Naive B cell (primary cell): ENCODE measurements around the gene RIMS4. TPM values are rescaled to one million over a fixed set of nuclear protein-coding genes. Genes with fewer than 3 reads are reported as not detected.

ENCODE experiments used
- ATAC-seq, 2 donors: fragments of 150-1000 bp; cut with Tn5 transposase; 2 replicates each; pipeline ENCODE4 v1.10.0; 2021; ENCODE audit warnings: low read depth in 2 of 2, mild to moderate bottlenecking in 2 of 2, moderate library complexity in 2 of 2
- DNase-seq: peaks from one replicate; pipeline ENCODE4 v3.0.0; 2022
- H3K27ac Mint-ChIP-seq, 6 donors: one replicate each; pipeline ENCODE4 v1.8.0; 2020 to 2022; ENCODE audit warnings: mild to moderate bottlenecking in 6 of 6, mixed read lengths in 6 of 6, moderate library complexity in 5 of 6, inconsistent platforms in 2 of 6
- H3K27me3 Mint-ChIP-seq, 3 donors: one replicate each; pipeline ENCODE4 v1.8.0; 2021 to 2022; ENCODE audit warnings: mixed read lengths in 3 of 3, mild to moderate bottlenecking in 1 of 3
- H3K36me3 Mint-ChIP-seq, 2 donors: one replicate each; pipeline ENCODE4 v1.8.0; 2020 to 2022; ENCODE audit warnings: mixed read lengths in 2 of 2, inconsistent platforms in 1 of 2, mild to moderate bottlenecking in 1 of 2
- H3K4me1 Mint-ChIP-seq, 3 donors: one replicate each; pipeline ENCODE4 v1.8.0; 2020 to 2022; ENCODE audit warnings: mixed read lengths in 3 of 3, inconsistent platforms in 1 of 3, mild to moderate bottlenecking in 1 of 3, moderate library complexity in 1 of 3
- H3K4me3 Mint-ChIP-seq, 8 donors: one replicate each; pipeline ENCODE4 v1.8.0; 2020 to 2022; ENCODE audit warnings: mild to moderate bottlenecking in 8 of 8, mixed read lengths in 8 of 8, moderate library complexity in 8 of 8, inconsistent platforms in 2 of 8
- H3K9me3 Mint-ChIP-seq, 7 donors: one replicate each; pipeline ENCODE4 v1.8.0; 2020 to 2022; ENCODE audit warnings: mixed read lengths in 7 of 7, mild to moderate bottlenecking in 5 of 7, inconsistent platforms in 2 of 7, moderate library complexity in 1 of 7
- polyA plus RNA-seq, 6 donors: library from polyadenylated mRNA; unstranded; fragments of 300-500 nt; fragmentation: Illumina TruSeq; gene quantifications; one replicate each; pipeline ENCODE4 v1.2.3, GENCODE V29; 2021; ENCODE audit warnings: low read depth in 6 of 6

RIMS4 gene
- polyA plus RNA-seq, 6 donors from 2014 or later, result not detected

DNA sequence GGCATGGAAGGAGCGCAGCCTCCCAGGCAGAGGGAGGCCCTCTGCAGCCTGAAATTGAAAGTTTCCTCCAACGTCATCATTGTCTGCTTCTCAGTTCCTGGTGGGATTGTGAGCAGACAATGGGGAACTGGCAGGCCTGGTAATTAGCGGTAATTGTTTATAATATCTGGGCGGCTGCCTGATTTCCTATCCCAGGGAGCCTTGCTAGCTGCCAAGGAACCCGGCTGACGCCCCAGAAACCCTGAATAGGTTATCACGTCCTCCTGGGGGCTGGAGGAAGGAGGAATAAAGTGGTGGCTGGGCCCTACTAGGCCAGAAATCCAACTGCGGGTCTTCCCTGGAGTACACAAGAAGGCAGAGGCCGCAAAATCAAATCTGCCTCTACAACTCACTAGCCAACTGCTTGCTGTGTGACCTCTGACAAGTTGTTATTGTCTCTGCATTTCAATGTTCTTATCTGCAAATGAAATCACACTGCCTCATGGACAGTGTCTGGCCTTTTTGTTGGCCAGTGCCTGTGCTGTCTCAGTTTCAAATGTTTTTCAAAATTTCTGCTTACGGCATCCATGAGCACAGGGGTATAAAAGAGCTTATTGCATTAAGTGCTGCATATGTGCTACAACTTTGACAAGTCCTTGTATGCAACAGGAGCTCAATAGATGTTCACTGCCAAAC is 47.7 kb downstream of the RIMS4 start:
- ATAC-seq, result no peak
- Mint-ChIP-seq H3K27ac (peak overlapping the region in 1 of 6 donors; percentile 21), H3K4me1 (peaks cover 0 to 3% (median 0%) of the 10 kb centered on the region in 3 donors), H3K27me3 (peaks cover 13 to 55% (median 38%) of the 10 kb centered on the region in 3 donors), H3K4me3 (no peak overlapping the region), H3K9me3 (peaks cover 0 to 2% (median 0%) of the 10 kb centered on the region in 7 donors), H3K36me3 (no peaks in the 10 kb centered on the region)
- no peak for DNase-seq

DNA sequence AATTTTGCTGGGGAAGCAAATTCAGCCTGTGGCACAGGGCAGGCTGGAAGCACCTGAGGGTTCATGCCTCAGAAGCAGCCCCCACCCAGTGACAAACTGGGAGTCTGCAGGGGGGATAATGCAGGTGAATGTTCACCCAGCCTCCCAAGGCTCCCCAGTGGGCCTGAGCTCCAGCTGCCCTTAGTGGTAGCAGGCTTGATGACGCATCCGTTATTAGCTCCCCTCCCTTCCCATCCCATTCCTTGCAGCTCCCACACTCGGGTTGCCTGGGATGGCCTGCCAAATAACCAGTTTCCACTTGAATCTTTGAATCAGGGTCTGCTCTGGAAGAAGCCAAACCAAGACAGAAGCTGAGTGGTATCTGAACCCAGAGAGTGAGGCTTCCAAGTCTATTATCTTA is 48.9 kb downstream of the RIMS4 start:
- peaks cover 13 to 59% (median 41%) of the 10 kb centered on the region in 3 donors for H3K27me3 Mint-ChIP-seq
- H3K4me3 Mint-ChIP-seq, result no peak overlapping the region
- H3K27ac Mint-ChIP-seq, result no peak overlapping the region
- H3K36me3 Mint-ChIP-seq, result no peaks in the 10 kb centered on the region
- DNase-seq (no peak), ATAC-seq (no peak)
- peaks cover 0 to 3% (median 0%) of the 10 kb centered on the region in 3 donors for H3K4me1 Mint-ChIP-seq
- H3K9me3 Mint-ChIP-seq, result peaks cover 0 to 2% (median 0%) of the 10 kb centered on the region in 7 donors

DNA sequence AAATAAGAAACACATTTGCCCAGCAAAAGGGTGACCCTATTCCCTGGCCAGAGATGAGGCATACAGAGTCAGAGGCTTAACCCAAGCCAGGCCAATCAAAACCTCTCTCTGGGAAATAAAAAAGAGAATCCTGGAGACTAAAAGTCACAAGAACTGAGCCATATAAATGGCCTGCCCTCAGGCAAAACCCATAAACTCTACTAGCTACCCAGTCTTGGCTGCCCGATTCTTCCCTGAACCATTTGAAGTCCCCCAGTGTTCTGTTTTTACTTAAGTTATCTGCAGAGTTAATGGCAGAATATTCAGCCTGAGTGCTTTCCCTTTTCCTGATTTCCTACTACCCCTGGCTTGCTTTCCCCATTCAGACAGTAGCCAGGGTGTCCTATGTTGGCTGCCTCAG is 50.8 kb downstream of the RIMS4 start:
- Mint-ChIP-seq H3K27ac (no peak overlapping the region), H3K4me1 (peaks cover 0 to 3% (median 0%) of the 10 kb centered on the region in 3 donors), H3K27me3 (peaks cover 13 to 47% (median 35%) of the 10 kb centered on the region in 3 donors), H3K4me3 (no peak overlapping the region), H3K9me3 (peaks cover 0 to 2% (median 0%) of the 10 kb centered on the region in 7 donors), H3K36me3 (no peaks in the 10 kb centered on the region)
- no peak for ATAC-seq
- DNase-seq, result no peak

DNA sequence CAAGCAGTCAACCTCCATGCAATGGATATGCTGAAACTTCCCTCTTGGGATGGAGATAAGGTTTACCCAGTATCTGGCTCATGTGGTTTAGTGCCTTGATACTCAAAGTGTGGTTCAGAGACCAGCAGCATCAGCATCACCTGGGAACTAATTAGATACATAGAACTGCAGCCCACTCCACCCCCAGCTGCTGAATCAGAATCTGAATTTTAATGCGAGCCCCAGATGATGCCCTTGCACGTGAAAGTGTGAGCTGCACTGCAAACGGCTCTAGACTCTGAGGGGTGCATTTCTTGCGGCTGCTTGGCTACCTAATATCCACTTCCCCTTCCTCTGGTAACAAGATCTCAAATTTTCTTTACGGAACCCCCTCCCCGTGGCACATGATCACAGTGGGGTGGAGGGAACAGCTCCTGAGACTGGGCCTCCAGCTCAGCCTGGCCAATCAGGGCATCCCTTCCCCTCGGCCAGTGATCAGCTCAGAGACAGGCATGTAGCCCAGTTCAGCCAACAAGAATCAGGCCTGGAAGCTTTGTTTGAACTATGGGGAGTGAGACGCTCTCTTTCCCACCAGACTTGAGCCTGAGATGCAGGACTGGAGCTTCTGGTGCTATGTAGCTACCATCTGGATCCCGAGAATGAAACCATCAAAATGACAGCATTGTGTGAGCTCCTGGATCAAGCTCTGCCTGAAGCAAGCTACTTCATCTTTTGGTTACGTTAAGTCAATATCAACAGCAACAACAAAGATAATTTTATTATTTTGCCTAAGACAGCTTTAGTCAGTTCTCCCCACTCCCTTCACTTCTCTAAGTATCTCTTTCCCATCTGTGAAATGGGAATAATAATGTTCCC is 51.9 kb downstream of the RIMS4 start:
- H3K4me1 Mint-ChIP-seq, result peaks cover 0 to 3% (median 0%) of the 10 kb centered on the region in 3 donors
- H3K27me3 Mint-ChIP-seq, result peaks cover 13 to 36% (median 34%) of the 10 kb centered on the region in 3 donors
- H3K36me3 Mint-ChIP-seq, result no peaks in the 10 kb centered on the region
- no peak overlapping the region for H3K4me3 Mint-ChIP-seq
- H3K9me3 Mint-ChIP-seq, result no peaks in the 10 kb centered on the region
- H3K27ac Mint-ChIP-seq, result no peak overlapping the region
- ATAC-seq (no peak), DNase-seq (no peak)

DNA sequence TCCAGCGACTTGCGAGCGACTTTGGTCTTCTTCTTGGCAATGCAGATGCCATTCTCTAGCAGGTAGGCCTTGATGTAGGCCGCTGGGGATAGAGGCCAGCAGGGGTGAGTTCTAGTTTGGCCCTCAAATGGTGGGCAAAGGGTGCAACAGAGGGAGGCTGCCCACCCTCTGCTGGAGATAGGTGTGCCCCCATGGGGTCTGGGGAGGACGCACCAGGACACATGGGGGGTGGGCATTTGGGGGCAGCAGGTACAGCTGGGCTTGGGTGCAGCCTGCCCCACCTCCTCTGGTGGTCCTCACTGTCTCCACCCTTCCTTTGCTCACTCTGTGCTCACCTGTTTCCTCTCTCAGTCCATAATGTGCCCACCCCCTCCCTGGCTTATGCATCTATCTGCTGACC is 53.4 kb downstream of the RIMS4 start:
- H3K4me1 Mint-ChIP-seq, result peaks cover 0 to 3% (median 0%) of the 10 kb centered on the region in 3 donors
- DNase-seq, result no peak
- no peak overlapping the region for H3K27ac Mint-ChIP-seq
- H3K36me3 Mint-ChIP-seq, result no peaks in the 10 kb centered on the region
- H3K9me3 Mint-ChIP-seq, result no peaks in the 10 kb centered on the region
- ATAC-seq, result no peak
- H3K4me3 Mint-ChIP-seq, result no peak overlapping the region
- H3K27me3 Mint-ChIP-seq, result peaks cover 9 to 44% (median 28%) of the 10 kb centered on the region in 3 donors

DNA sequence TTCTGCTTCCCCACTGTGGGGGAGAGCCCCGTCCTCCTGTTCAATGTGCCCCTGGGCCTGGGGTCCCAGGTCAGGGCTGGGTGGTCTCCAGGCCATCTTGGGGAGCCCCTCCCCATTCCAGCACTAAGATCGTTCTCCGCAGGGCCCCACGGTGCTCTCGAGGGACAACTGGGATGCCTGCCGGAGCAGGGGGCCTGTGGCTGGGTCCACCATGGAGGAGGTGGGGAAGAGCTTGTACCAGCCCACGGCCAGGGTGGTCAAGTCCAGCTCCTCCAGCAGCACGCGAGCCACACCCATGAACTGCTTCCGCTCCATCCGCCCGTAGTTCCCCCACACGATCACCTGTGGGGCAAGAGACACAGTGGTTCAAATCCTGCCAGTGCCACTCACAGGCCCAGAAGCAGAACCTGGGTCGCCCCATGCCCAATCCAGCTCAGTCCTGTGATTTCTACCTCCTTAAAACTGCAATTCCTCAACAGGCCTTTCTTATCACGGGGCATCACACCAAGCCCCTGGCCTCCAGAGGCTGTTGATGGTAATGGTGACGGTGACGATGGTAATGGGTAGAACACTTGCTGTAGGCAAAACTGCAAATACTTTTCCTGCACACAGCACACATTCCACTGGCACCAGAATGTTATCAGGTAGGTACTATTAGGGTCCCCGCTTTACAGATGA is 54.2 kb downstream of the RIMS4 start:
- ATAC-seq (no peak), DNase-seq (no peak)
- Mint-ChIP-seq H3K9me3 (no peaks in the 10 kb centered on the region), H3K4me1 (peaks cover 0 to 3% (median 0%) of the 10 kb centered on the region in 3 donors), H3K27ac (no peak overlapping the region), H3K4me3 (no peak overlapping the region), H3K27me3 (peaks cover 4 to 44% (median 34%) of the 10 kb centered on the region in 3 donors), H3K36me3 (no peaks in the 10 kb centered on the region)

DNA sequence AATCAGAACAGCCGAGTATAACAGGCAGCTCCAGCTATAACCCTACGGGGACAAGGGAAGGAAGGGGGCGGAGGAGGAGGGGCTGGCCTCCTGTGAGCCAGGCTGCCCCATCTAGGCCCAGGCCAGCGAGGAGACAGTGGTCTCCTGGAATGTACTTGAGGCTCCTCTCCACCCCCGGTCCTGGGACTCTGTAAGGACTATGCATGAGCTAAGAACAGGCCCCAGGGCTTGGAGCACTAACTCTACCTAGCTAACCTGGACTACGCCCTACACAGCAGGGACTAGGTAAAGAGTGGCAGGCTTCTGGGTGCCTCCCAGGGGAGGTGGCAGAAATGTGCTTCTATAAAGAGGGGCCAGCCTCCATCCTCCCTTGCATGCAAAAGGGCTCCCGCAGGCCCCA is 55.8 kb downstream of the RIMS4 start:
- no peaks in the 10 kb centered on the region for H3K36me3 Mint-ChIP-seq
- no peak overlapping the region for H3K4me3 Mint-ChIP-seq
- ATAC-seq (no peak), DNase-seq (no peak)
- H3K9me3 Mint-ChIP-seq, result no peaks in the 10 kb centered on the region
- H3K4me1 Mint-ChIP-seq, result peaks cover 0 to 3% (median 0%) of the 10 kb centered on the region in 3 donors
- H3K27me3 Mint-ChIP-seq, result peaks cover 3 to 47% (median 35%) of the 10 kb centered on the region in 3 donors
- no peak overlapping the region for H3K27ac Mint-ChIP-seq

DNA sequence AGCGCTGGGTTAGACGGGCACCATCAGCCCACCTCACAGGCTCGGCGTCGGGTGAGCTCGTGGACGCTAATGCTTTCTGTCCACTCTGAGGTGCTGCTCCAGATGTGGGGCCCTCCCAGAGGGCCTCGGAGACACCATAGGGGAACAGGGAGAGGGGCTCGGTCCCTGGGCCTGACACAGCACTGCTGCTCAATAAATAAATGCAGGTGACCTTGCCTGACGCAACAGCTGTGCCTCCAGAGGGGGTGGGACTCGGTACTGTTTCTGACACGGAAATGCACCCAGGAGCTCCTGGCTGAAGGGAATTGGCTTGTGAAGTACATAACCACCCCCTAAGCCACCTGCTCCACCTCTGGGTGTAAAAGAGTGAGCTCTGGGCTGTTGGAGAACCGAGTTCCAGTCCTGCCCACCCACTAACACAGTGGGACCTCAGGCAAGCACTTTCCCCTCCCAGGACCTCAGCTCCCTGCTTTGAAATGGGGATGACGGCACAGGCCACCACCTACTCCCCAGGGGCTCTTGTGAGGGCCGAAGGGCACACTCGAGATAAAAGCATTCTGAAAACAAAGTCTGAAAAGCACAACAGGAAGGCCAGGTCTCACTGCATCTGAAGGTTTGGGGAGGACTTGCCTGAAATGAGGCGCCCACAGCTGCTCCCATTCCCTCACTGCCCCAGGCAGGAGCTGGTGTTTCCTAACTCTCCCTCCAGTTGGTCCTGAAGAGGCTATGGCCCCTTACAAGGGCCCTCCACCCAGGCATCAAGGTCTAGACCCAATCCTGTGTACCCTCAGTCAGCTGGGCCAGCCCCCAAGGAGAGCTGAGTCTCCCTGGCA is 58.0 kb downstream of the RIMS4 start:
- Mint-ChIP-seq H3K4me3 (no peak overlapping the region), H3K4me1 (peaks cover 0 to 3% (median 1%) of the 10 kb centered on the region in 3 donors), H3K27ac (no peak overlapping the region), H3K27me3 (peaks cover 23 to 49% (median 35%) of the 10 kb centered on the region in 3 donors), H3K36me3 (no peaks in the 10 kb centered on the region), H3K9me3 (no peaks in the 10 kb centered on the region)
- ATAC-seq (no peak), DNase-seq (no peak)

DNA sequence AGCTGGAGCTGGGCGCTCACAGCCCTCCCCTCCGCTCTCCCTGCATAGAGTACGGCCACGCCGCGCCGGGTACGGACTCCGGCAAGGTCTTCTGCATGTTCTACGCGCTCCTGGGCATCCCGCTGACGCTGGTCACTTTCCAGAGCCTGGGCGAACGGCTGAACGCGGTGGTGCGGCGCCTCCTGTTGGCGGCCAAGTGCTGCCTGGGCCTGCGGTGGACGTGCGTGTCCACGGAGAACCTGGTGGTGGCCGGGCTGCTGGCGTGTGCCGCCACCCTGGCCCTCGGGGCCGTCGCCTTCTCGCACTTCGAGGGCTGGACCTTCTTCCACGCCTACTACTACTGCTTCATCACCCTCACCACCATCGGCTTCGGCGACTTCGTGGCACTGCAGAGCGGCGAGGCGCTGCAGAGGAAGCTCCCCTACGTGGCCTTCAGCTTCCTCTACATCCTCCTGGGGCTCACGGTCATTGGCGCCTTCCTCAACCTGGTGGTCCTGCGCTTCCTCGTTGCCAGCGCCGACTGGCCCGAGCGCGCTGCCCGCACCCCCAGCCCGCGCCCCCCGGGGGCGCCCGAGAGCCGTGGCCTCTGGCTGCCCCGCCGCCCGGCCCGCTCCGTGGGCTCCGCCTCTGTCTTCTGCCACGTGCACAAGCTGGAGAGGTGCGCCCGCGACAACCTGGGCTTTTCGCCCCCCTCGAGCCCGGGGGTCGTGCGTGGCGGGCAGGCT is 60.1 kb downstream of the RIMS4 start:
- Mint-ChIP-seq H3K27ac (no peak overlapping the region), H3K4me1 (peaks cover 6 to 10% (median 10%) of the 10 kb centered on the region in 3 donors), H3K27me3 (peaks cover 34 to 62% (median 45%) of the 10 kb centered on the region in 3 donors), H3K36me3 (no peaks in the 10 kb centered on the region), H3K4me3 (no peak overlapping the region), H3K9me3 (no peaks in the 10 kb centered on the region)
- ATAC-seq (no peak), DNase-seq (no peak)

DNA sequence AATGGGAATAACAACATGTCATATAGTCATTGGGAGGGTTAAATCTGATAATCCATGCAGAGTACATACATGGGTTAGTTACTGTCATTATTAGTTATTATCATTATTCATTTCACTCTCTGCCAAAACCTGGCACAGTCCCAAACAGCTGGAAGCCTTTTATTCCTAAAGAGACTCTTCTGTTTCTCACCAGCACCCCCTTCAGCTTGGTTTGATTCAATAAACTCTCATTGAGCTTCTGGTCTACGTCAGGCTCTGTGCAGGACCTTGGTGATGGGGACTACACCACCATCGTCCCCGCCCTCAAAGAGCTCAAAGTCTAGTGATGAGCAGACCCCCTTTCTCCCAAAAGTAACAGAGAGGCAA is 62.4 kb downstream of the RIMS4 start:
- H3K27ac Mint-ChIP-seq, result no peak overlapping the region
- ATAC-seq (no peak), DNase-seq (no peak)
- no peaks in the 10 kb centered on the region for H3K36me3 Mint-ChIP-seq
- no peak overlapping the region for H3K4me3 Mint-ChIP-seq
- peaks cover 6 to 13% (median 10%) of the 10 kb centered on the region in 3 donors for H3K4me1 Mint-ChIP-seq
- no peaks in the 10 kb centered on the region for H3K9me3 Mint-ChIP-seq
- H3K27me3 Mint-ChIP-seq, result peaks cover 49 to 73% (median 67%) of the 10 kb centered on the region in 3 donors

DNA sequence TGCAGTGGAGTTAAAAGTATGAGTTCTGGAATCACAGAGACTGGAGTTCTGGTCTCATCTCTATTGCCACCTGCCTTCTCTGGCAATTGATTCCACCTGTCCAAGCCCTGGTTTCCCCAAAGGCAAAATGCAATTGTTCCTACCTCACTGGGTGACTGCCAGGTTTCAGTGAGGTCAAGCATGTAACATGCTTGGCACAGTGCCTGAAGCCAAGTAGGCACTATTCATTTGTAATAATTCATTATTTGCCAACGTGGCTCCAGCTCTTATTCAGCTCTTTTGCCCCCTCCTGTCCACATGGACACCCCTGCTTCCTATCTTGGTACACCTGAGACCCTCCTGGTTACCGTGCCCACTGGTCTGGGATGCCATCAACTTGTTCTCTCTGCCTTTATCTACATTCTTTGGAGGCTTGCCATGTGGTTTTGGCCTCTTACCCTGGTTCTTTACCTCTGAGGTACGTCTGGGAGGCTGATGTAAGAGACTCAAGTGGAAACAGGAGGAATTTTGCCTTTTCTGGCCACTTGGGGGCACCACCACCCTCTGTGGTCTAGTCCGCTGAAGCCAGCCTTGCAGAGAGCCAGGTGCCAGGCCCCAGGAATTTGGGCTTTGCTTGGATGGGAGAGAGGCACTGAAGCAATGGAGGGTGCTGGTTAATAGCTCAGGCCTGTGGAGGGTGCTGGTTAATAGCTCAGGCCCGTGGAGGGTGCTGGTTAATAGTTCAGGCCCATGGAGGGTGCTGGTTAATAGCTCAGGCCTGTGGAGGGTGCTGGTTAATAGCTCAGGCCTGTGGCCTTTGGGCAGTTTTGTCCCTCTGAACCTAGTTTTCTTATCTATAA is 63.0 kb downstream of the RIMS4 start:
- H3K4me1 Mint-ChIP-seq, result peaks cover 6 to 13% (median 10%) of the 10 kb centered on the region in 3 donors
- H3K9me3 Mint-ChIP-seq, result no peaks in the 10 kb centered on the region
- H3K27ac Mint-ChIP-seq, result peak overlapping the region in 2 of 6 donors; percentile 16 to 72
- H3K27me3 Mint-ChIP-seq, result peaks cover 52 to 72% (median 72%) of the 10 kb centered on the region in 3 donors
- ATAC-seq (peak; percentile 42 to 51), DNase-seq (peak; percentile 24)
- no peaks in the 10 kb centered on the region for H3K36me3 Mint-ChIP-seq
- H3K4me3 Mint-ChIP-seq, result peak overlapping the region in 7 of 8 donors; percentile 44 to 85 (median 65)
